ENCODE results near the gene FREM1. TPM values are rescaled to one million over a fixed set of nuclear protein-coding genes. Genes with fewer than 3 reads are reported as not detected.

FREM1 gene
- total RNA-seq, 2 donors from 2014 or later: 8.6 to 21.0 TPM

- Histone ChIP-seq H3K9me3 (ENCODE audit: control insufficient read depth, low read length) (no peaks in the 10 kb centered on the region), H3K27ac (ENCODE audit: low read depth, low read length) (no peak overlapping the region), H3K27me3 (ENCODE audit: control insufficient read depth, insufficient read depth, low read length, poor library complexity, severe bottlenecking) (no peaks in the 10 kb centered on the region), H3K4me1 (ENCODE audit: control insufficient read depth, insufficient read depth, low read length) (no peaks in the 10 kb centered on the region), H3K36me3 (ENCODE audit: control insufficient read depth, insufficient read depth, low read length) (no peaks in the 10 kb centered on the region), H3K9ac (ENCODE audit: extremely low read depth, low read length, poor library complexity, severe bottlenecking) (no peak overlapping the region), H3K4me3 (ENCODE audit: low read length) (no peak overlapping the region)
- Mint-ChIP-seq H3K27ac (no peak overlapping the region), H3K4me1 (peaks cover 5% of the 10 kb centered on the region), H3K36me3 (ENCODE audit: low read depth) (no peaks in the 10 kb centered on the region), H3K9me3 (no peaks in the 10 kb centered on the region), H3K27me3 (ENCODE audit: insufficient read depth) (no peaks in the 10 kb centered on the region), H3K4me3 (no peak overlapping the region)
- TF ChIP-seq, protein P1, sequence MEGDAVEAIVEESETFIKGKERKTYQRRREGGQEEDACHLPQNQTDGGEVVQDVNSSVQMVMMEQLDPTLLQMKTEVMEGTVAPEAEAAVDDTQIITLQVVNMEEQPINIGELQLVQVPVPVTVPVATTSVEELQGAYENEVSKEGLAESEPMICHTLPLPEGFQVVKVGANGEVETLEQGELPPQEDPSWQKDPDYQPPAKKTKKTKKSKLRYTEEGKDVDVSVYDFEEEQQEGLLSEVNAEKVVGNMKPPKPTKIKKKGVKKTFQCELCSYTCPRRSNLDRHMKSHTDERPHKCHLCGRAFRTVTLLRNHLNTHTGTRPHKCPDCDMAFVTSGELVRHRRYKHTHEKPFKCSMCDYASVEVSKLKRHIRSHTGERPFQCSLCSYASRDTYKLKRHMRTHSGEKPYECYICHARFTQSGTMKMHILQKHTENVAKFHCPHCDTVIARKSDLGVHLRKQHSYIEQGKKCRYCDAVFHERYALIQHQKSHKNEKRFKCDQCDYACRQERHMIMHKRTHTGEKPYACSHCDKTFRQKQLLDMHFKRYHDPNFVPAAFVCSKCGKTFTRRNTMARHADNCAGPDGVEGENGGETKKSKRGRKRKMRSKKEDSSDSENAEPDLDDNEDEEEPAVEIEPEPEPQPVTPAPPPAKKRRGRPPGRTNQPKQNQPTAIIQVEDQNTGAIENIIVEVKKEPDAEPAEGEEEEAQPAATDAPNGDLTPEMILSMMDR (conservative IDR thresholded peaks at IDR 0.05): no peak
- DNase-seq: no peak
These were observed 22.0 kb upstream of the FREM1 start for GRCh38 chr9:14932231-14932630.

- TF ChIP-seq, protein P1 (conservative IDR thresholded peaks at IDR 0.05): no peak
These were observed 16.9 kb upstream of the FREM1 start for GRCh38 chr9:14926941-14927624.

DNA sequence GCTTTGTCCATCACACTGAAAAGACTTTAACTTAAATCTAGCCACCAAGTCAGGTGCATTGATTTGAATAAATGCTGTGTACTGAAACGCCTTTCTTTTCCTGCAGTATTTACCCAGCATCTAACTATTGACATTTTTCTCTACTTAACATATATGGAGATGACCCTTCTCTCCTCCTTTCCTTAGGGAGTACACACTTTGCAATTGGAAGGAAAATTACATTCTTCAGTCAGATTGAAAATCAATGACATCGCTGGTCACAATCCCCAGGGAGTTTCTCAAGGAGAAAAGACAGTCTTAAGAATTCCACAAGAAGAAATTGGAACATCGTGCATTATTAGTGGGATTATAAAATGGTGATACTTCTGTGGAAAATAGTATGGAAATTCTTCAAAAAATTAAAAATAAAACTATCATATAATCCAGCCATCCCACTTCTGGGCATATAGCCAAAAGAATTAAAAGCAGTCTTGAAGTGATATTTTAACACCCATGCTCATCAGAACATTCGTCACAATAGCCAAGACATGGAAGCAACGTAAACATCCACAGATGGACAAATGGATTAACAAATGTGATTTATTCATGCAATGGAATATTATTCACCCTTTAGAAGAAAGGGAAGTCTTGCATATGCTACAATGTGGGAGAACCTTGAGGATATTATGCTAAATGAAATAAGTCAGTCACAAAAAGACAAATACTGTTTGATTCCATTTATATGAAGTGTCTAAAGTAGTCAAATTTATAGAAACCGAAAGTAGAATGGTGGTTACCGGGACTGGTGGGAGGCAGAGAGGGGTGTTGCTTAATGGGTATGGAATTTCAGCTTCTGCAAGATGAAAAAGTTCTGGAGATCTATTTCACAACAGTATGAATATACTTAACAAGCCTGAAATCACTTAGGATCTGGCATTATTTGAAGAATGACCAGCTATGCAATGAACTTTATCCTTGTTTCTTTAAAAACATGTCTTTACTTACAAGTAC, 14.3 kb upstream of the FREM1 start:
- no peak for DNase-seq
- Histone ChIP-seq H3K4me3 (ENCODE audit: low read length) (no peak overlapping the region), H3K9me3 (ENCODE audit: control insufficient read depth, low read length) (no peaks in the 10 kb centered on the region), H3K27ac (ENCODE audit: low read depth, low read length) (no peak overlapping the region), H3K9ac (ENCODE audit: extremely low read depth, low read length, poor library complexity, severe bottlenecking) (no peak overlapping the region), H3K36me3 (ENCODE audit: control insufficient read depth, insufficient read depth, low read length) (no peaks in the 10 kb centered on the region), H3K4me1 (ENCODE audit: control insufficient read depth, insufficient read depth, low read length) (no peaks in the 10 kb centered on the region), H3K27me3 (ENCODE audit: control insufficient read depth, insufficient read depth, low read length, poor library complexity, severe bottlenecking) (no peaks in the 10 kb centered on the region)
- Mint-ChIP-seq H3K9me3 (no peaks in the 10 kb centered on the region), H3K36me3 (ENCODE audit: low read depth) (no peaks in the 10 kb centered on the region), H3K4me3 (no peak overlapping the region), H3K27me3 (ENCODE audit: insufficient read depth) (no peaks in the 10 kb centered on the region), H3K4me1 (peaks cover 13% of the 10 kb centered on the region), H3K27ac (no peak overlapping the region)
- TF ChIP-seq, protein P1 (conservative IDR thresholded peaks at IDR 0.05): no peak
- 92% methylated on average over 2 to 7 of the region's 7 CpGs for WGBS, 2 experiments (ENCODE audit: insufficient coverage in 1 of 2, insufficient read length in 1 of 2)

More at GRCh38 chr9:14926941-14927624, 16.9 kb upstream of the FREM1 start:
- 55 to 57% methylated on average over 2 to 3 of the region's 3 CpGs for WGBS, 2 experiments (ENCODE audit: insufficient coverage in 1 of 2, insufficient read length in 1 of 2)
- Mint-ChIP-seq H3K9me3 (no peaks in the 10 kb centered on the region), H3K27me3 (ENCODE audit: insufficient read depth) (no peaks in the 10 kb centered on the region), H3K36me3 (ENCODE audit: low read depth) (no peaks in the 10 kb centered on the region), H3K27ac (no peak overlapping the region), H3K4me1 (peaks cover 13% of the 10 kb centered on the region), H3K4me3 (no peak overlapping the region)
- H3K4me1 ChIP-seq (ENCODE audit: control insufficient read depth, insufficient read depth, low read length): no peaks in the 10 kb centered on the region
- DNase-seq: no peak
- no peaks in the 10 kb centered on the region for H3K36me3 ChIP-seq (ENCODE audit: control insufficient read depth, insufficient read depth, low read length)
- peak overlapping the region; percentile 10 for H3K4me3 ChIP-seq (ENCODE audit: low read length)
- H3K27me3 ChIP-seq (ENCODE audit: control insufficient read depth, insufficient read depth, low read length, poor library complexity, severe bottlenecking): no peaks in the 10 kb centered on the region
- no peak overlapping the region for H3K9ac ChIP-seq (ENCODE audit: extremely low read depth, low read length, poor library complexity, severe bottlenecking)
- no peak overlapping the region for H3K27ac ChIP-seq (ENCODE audit: low read depth, low read length)
- no peaks in the 10 kb centered on the region for H3K9me3 ChIP-seq (ENCODE audit: control insufficient read depth, low read length)
